Panc1 (cell line): ENCODE data around the gene CA10. TPM values are rescaled to one million over a fixed set of nuclear protein-coding genes. Genes with fewer than 3 reads are reported as not detected.

Experiments used
- ATAC-seq: fragments of 200-7000 bp; cut with Tn5 transposase; 2 replicates; pipeline ENCODE4 v1.9.1; 2020; ENCODE audit warnings: mild to moderate bottlenecking, moderate library complexity
- BruUV-seq: library from RNA; stranded (reverse); fragments of 400-500 nt; replicated peaks from 2 replicates; lab custom pipeline; 2021; lab: Mats Ljungman, UMichigan
- CTCF ChIA-PET: fragments of 300-600 bp; sonication (Branson Sonifier 250); formaldehyde crosslinking; loops from one replicate; lab custom pipeline; 2022; ENCODE audit warnings: antibody characterized with exemption; lab: Charles Lee
- POLR2A ChIA-PET: fragments of 300-600 bp; sonication (Branson Sonifier 250); formaldehyde crosslinking; loops from one replicate; lab custom pipeline; 2022; ENCODE audit warnings: antibody characterized with exemption; lab: Charles Lee
- DNase-seq: peaks from one replicate; pipeline ENCODE4 v3.0.0-alpha.2; 2010; ENCODE audit warnings: low read depth, low spot score
- H3K27ac ChIP-seq: 2 replicates; pipeline ENCODE4 v1.5.1; 2011; ENCODE audit warnings: mild to moderate bottlenecking, low read length, inconsistent platforms
- H3K27me3 ChIP-seq: fragments of 200-500 bp; sonication (Bioruptor generic); 2 replicates; pipeline ENCODE4 v1.6.0; 2014; ENCODE audit warnings: low read length, inconsistent platforms; ENCODE audit not compliant: control insufficient read depth, insufficient read depth
- H3K36me3 ChIP-seq: fragments of 200-500 bp; sonication (Bioruptor generic); 2 replicates; pipeline ENCODE4 v1.5.1; 2014; ENCODE audit warnings: inconsistent platforms, mild to moderate bottlenecking, low read length, moderate library complexity; ENCODE audit not compliant: control insufficient read depth, insufficient read depth
- H3K4me1 ChIP-seq: 2 replicates; pipeline ENCODE4 v1.5.1; 2011; ENCODE audit warnings: inconsistent platforms, mild to moderate bottlenecking, low read length, moderate library complexity; ENCODE audit not compliant: control insufficient read depth, insufficient read depth
- H3K4me3 ChIP-seq, 2 experiments: 2 replicates each; pipeline ENCODE4 v1.5.1; 2011 to 2012; ENCODE audit warnings: low read depth in 2 of 2, low read length in 2 of 2, mild to moderate bottlenecking in 2 of 2, inconsistent platforms in 1 of 2, moderate library complexity in 1 of 2
- H3K9me3 ChIP-seq: fragments of 200-500 bp; sonication (Bioruptor generic); 2 replicates; pipeline ENCODE4 v1.5.1; 2014; ENCODE audit warnings: low read depth, mild to moderate bottlenecking, inconsistent platforms, low read length, moderate library complexity; ENCODE audit not compliant: control insufficient read depth, insufficient read depth
- POLR2AphosphoS5 ChIP-seq: IDR thresholded peaks from 2 replicates; pipeline ENCODE4 v1.6.1; 2012; ENCODE audit warnings: mild to moderate bottlenecking, low read depth, low read length, moderate library complexity
- SIN3A ChIP-seq: IDR thresholded peaks from 2 replicates; pipeline ENCODE4 v1.6.1; 2012; ENCODE audit warnings: low read depth, mild to moderate bottlenecking, low read length, moderate library complexity, borderline replicate concordance; ENCODE audit not compliant: insufficient read depth
- TCF7L2 ChIP-seq: IDR thresholded peaks from 2 replicates; pipeline ENCODE4 v1.6.1; 2011; ENCODE audit warnings: mild to moderate bottlenecking, low read depth, low read length, inconsistent platforms
- in situ Hi-C: cut with HindIII; loops from 2 replicates; pipeline ENCODE4 v1.10.0; 2016; ENCODE audit warnings: low sequenced_read_pairs, low pct_unique_long_range_greater_than_20kb
- intact Hi-C: fragments of 100-400 bp; cut with micrococcal nuclease; formaldehyde crosslinking; loops from one replicate; pipeline ENCODE4 v1.10.0; 2022; ENCODE audit not compliant: unreplicated experiment
- total RNA-seq: library from RNA; stranded (reverse); gene quantifications from one replicate; pipeline ENCODE4 v1.2.1, GENCODE V29; 2021; ENCODE audit not compliant: unreplicated experiment
- TF ChIP-seq, protein P1 (sequence below), 2 experiments: IDR thresholded peaks; 2 replicates each; pipeline ENCODE4 v1.6.1; 2011 to 2012; ENCODE audit warnings: low read depth in 2 of 2, control low read depth in 1 of 2, low read length in 1 of 2, mild to moderate bottlenecking in 1 of 2, moderate library complexity in 1 of 2; ENCODE audit not compliant: insufficient read depth in 1 of 2
- TF ChIP-seq, protein P2 (sequence below): fragments of 450-650 bp; IDR thresholded peaks from 2 replicates; pipeline ENCODE4 v1.5.1; 2017; ENCODE audit warnings: mild to moderate bottlenecking

The CA10 gene
- total RNA-seq, 1 experiment from 2014 or later = not detected

- in situ Hi-C loops = no loop called here
- no peak for TF ChIP-seq SIN3A
- TF ChIP-seq POLR2AphosphoS5 = no peak
- TF ChIP-seq, protein P1, sequence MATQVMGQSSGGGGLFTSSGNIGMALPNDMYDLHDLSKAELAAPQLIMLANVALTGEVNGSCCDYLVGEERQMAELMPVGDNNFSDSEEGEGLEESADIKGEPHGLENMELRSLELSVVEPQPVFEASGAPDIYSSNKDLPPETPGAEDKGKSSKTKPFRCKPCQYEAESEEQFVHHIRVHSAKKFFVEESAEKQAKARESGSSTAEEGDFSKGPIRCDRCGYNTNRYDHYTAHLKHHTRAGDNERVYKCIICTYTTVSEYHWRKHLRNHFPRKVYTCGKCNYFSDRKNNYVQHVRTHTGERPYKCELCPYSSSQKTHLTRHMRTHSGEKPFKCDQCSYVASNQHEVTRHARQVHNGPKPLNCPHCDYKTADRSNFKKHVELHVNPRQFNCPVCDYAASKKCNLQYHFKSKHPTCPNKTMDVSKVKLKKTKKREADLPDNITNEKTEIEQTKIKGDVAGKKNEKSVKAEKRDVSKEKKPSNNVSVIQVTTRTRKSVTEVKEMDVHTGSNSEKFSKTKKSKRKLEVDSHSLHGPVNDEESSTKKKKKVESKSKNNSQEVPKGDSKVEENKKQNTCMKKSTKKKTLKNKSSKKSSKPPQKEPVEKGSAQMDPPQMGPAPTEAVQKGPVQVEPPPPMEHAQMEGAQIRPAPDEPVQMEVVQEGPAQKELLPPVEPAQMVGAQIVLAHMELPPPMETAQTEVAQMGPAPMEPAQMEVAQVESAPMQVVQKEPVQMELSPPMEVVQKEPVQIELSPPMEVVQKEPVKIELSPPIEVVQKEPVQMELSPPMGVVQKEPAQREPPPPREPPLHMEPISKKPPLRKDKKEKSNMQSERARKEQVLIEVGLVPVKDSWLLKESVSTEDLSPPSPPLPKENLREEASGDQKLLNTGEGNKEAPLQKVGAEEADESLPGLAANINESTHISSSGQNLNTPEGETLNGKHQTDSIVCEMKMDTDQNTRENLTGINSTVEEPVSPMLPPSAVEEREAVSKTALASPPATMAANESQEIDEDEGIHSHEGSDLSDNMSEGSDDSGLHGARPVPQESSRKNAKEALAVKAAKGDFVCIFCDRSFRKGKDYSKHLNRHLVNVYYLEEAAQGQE (IDR thresholded peaks at IDR 0.05; ENCODE audit: insufficient read depth in 1 of 2, low read depth in 2 of 2, low read length in 1 of 2) = no peak
- no peak for TF ChIP-seq TCF7L2
- TF ChIP-seq, protein P2, sequence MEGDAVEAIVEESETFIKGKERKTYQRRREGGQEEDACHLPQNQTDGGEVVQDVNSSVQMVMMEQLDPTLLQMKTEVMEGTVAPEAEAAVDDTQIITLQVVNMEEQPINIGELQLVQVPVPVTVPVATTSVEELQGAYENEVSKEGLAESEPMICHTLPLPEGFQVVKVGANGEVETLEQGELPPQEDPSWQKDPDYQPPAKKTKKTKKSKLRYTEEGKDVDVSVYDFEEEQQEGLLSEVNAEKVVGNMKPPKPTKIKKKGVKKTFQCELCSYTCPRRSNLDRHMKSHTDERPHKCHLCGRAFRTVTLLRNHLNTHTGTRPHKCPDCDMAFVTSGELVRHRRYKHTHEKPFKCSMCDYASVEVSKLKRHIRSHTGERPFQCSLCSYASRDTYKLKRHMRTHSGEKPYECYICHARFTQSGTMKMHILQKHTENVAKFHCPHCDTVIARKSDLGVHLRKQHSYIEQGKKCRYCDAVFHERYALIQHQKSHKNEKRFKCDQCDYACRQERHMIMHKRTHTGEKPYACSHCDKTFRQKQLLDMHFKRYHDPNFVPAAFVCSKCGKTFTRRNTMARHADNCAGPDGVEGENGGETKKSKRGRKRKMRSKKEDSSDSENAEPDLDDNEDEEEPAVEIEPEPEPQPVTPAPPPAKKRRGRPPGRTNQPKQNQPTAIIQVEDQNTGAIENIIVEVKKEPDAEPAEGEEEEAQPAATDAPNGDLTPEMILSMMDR = no peak
Observed at GRCh38 chr17:52024300-52024870, 134.1 kb downstream of the CA10 start.

DNA sequence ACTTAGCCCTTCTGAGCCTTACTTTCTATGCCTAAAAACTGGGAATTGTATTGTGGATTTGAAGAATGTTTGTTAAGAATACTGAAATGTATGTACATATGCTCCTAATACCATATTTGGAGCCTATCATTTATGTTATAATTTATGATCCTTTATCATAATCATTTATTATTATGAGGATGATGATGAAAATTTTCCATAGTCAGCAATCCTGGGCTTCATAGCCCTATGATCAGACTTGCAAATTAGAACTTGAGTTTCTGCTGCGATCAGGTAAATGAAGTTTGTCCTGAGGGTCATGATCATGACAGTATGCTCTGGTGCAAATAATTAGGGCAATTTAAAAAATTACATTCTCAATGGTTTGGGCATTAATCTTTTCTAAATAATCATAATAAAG, 147.4 kb downstream of the CA10 start:
- intact Hi-C loops (no loop called here), in situ Hi-C loops (no loop called here)
- POLR2A ChIA-PET = no interaction called here
- Histone ChIP-seq H3K4me3 (no peak overlapping the region), H3K27ac (no peak overlapping the region), H3K9me3 (no peaks in the 10 kb centered on the region), H3K36me3 (no peaks in the 10 kb centered on the region), H3K27me3 (no peaks in the 10 kb centered on the region), H3K4me1 (no peaks in the 10 kb centered on the region)
- ATAC-seq (no peak), DNase-seq (no peak)
- no TSS peak for BruUV-seq
- CTCF ChIA-PET = no interaction called here
- TF ChIP-seq, protein P1 (IDR thresholded peaks at IDR 0.05; ENCODE audit: insufficient read depth in 1 of 2, low read depth in 2 of 2, low read length in 1 of 2) = no peak
- no peak for TF ChIP-seq POLR2AphosphoS5
- TF ChIP-seq, protein P2 = no peak
- TF ChIP-seq SIN3A = no peak
- TF ChIP-seq TCF7L2 = no peak

More at GRCh38 chr17:52024300-52024870, 134.1 kb downstream of the CA10 start:
- H3K36me3 ChIP-seq = no peaks in the 10 kb centered on the region
- BruUV-seq = no TSS peak
- H3K27ac ChIP-seq = no peak overlapping the region
- CTCF ChIA-PET = no interaction called here
- H3K4me3 ChIP-seq = no peak overlapping the region
- POLR2A ChIA-PET = no interaction called here
- intact Hi-C loops = no loop called here
- DNase-seq (no peak), ATAC-seq (no peak)
- no peaks in the 10 kb centered on the region for H3K9me3 ChIP-seq
- no peaks in the 10 kb centered on the region for H3K27me3 ChIP-seq
- H3K4me1 ChIP-seq = no peaks in the 10 kb centered on the region
